Measurements from ENCODE around the gene HOXA11.

DNA sequence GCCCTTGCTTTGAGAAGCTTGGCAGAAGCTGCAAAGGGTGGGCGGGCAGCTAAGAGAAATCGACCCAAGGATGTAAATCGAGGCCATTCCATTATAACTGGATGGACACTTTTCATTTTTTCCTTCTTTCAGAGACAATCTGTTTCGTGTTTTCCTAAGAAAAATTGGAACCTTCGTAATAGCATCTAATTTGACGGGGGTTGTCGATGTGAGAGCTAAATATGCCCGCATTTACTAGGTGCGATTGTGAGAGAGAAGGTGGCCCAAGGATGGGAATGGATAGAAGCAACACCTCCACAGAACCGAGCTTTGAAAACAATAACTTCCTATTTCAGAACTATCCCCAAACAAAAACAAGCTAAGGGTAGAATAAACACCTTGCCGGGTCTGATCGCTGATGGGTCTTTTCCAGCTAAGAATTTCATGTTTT, 53.6 kb downstream of the HOXA11 start:
- TF ChIP-seq, protein P1, sequence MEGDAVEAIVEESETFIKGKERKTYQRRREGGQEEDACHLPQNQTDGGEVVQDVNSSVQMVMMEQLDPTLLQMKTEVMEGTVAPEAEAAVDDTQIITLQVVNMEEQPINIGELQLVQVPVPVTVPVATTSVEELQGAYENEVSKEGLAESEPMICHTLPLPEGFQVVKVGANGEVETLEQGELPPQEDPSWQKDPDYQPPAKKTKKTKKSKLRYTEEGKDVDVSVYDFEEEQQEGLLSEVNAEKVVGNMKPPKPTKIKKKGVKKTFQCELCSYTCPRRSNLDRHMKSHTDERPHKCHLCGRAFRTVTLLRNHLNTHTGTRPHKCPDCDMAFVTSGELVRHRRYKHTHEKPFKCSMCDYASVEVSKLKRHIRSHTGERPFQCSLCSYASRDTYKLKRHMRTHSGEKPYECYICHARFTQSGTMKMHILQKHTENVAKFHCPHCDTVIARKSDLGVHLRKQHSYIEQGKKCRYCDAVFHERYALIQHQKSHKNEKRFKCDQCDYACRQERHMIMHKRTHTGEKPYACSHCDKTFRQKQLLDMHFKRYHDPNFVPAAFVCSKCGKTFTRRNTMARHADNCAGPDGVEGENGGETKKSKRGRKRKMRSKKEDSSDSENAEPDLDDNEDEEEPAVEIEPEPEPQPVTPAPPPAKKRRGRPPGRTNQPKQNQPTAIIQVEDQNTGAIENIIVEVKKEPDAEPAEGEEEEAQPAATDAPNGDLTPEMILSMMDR (IDR thresholded peaks at IDR 0.05): no peak
- no peak for TF ChIP-seq POLR2A (IDR thresholded peaks at IDR 0.05)

Data from heart left ventricle (tissue), 13 donors.